GM12878 (cell line): Measurements from ENCODE around the gene SLC37A2. TPM values are rescaled to one million over a fixed set of nuclear protein-coding genes. Genes with fewer than 3 reads are reported as not detected.

Source experiments
- ATAC-seq: fragments of 200-7000 bp; cut with Tn5 transposase; 3 replicates; pipeline ENCODE4 v1.9.1; 2020; ENCODE audit warnings: mild to moderate bottlenecking, moderate library complexity
- BruUV-seq: library from RNA; stranded (reverse); fragments of 400-500 nt; replicated peaks from 2 replicates; lab custom pipeline; 2021; lab: Mats Ljungman, UMichigan
- CTCF ChIA-PET: fragments of 300-600 bp; sonication (Branson Sonifier 250); formaldehyde crosslinking; extraction: SDS; loops from one replicate; lab custom pipeline; 2021; ENCODE audit warnings: inconsistent platforms; lab: Yijun Ruan, JAX
- POLR2A ChIA-PET: fragments of 350-600 bp; formaldehyde crosslinking; extraction: SDS; loops from one replicate; lab custom pipeline; 2021; ENCODE audit warnings: inconsistent platforms; lab: Charles Lee
- RAD21 ChIA-PET: fragments of 300-600 bp; sonication (Branson Sonifier 250); formaldehyde crosslinking; loops from one replicate; lab custom pipeline; 2023; ENCODE audit warnings: antibody characterized with exemption; ENCODE audit not compliant: unreplicated experiment; lab: Charles Lee
- SMC1A ChIA-PET: fragments of 300-600 bp; sonication (Branson Sonifier 250); formaldehyde crosslinking; loops from one replicate; lab custom pipeline; 2023; ENCODE audit not compliant: unreplicated experiment, uncharacterized antibody; lab: Charles Lee
- DNase-seq: peaks from one replicate; pipeline ENCODE4 v3.0.0-alpha.2; 2011; ENCODE audit warnings: low read depth, low spot score
- FAIRE-seq: peaks from 3 replicates; lab custom pipeline; 2011; peaks lifted over from hg19 to GRCh38; lab: Jason Lieb, UNC
- H2AFZ ChIP-seq: 2 replicates; pipeline ENCODE4 v1.6.0; 2011; ENCODE audit warnings: low read depth, low read length, control low read depth; ENCODE audit not compliant: control insufficient read depth
- H3K27ac ChIP-seq: 2 replicates; pipeline ENCODE4 v1.5.1; 2011; ENCODE audit warnings: control low read depth; ENCODE audit not compliant: control insufficient read depth, insufficient read depth
- H3K27me3 ChIP-seq, 2 experiments: replicated peaks in 1 of 2; 2 replicates each; pipeline versions ENCODE4 v1.6.0 to v1.6.1; 2011; ENCODE audit warnings: low read length in 1 of 2; ENCODE audit not compliant: control insufficient read depth in 2 of 2, insufficient read depth in 2 of 2
- H3K36me3 ChIP-seq, 2 experiments: 2 replicates each; pipeline ENCODE4 v1.5.1; 2011; ENCODE audit warnings: low read length in 1 of 2; ENCODE audit not compliant: control insufficient read depth in 2 of 2, insufficient read depth in 2 of 2
- H3K4me1 ChIP-seq: 2 replicates; pipeline ENCODE4 v1.6.1; 2011; ENCODE audit warnings: mild to moderate bottlenecking, low read length, moderate library complexity, mixed read lengths; ENCODE audit not compliant: control insufficient read depth, insufficient read depth
- H3K4me2 ChIP-seq: 2 replicates; pipeline ENCODE4 v1.6.0; 2011; ENCODE audit warnings: control low read depth; ENCODE audit not compliant: control insufficient read depth, insufficient read depth
- H3K4me3 ChIP-seq: fragments of 200-600 bp; sonication (generic); 2 replicates; pipeline ENCODE4 v1.5.1; 2016
- H3K79me2 ChIP-seq: 2 replicates; pipeline ENCODE4 v1.6.0; 2011; ENCODE audit warnings: low read length; ENCODE audit not compliant: control insufficient read depth, insufficient read depth
- H3K9ac ChIP-seq: 2 replicates; pipeline ENCODE4 v1.8.0; 2011; ENCODE audit warnings: low read length, control low read depth, mixed read lengths; ENCODE audit not compliant: control insufficient read depth, insufficient read depth
- H3K9me3 ChIP-seq: replicated peaks from 3 replicates; pipeline ENCODE4 v1.5.1; 2011; ENCODE audit warnings: mild to moderate bottlenecking, low read length; ENCODE audit not compliant: control insufficient read depth, insufficient read depth
- H4K20me1 ChIP-seq: 2 replicates; pipeline ENCODE4 v1.6.0; 2011; ENCODE audit not compliant: control insufficient read depth, insufficient read depth
- IKZF2 ChIP-seq, 2 experiments: fragments of 450-650 bp; IDR thresholded peaks; 2 replicates each; pipeline ENCODE4 v1.6.1; 2017; ENCODE audit warnings: mild to moderate bottlenecking in 2 of 2, moderate library complexity in 2 of 2
- KAT2A ChIP-seq: conservative IDR thresholded peaks from 2 replicates; pipeline ENCODE4 v1.6.1; 2011; ENCODE audit warnings: low read depth, low read length; ENCODE audit not compliant: control insufficient read depth
- MTA3 ChIP-seq: IDR thresholded peaks from 2 replicates; pipeline ENCODE4 v1.6.1; 2012; ENCODE audit warnings: low read length, inconsistent platforms, borderline replicate concordance
- PAX5 ChIP-seq: IDR thresholded peaks from 2 replicates; pipeline ENCODE4 v1.6.1; 2011; ENCODE audit warnings: low read depth, low read length, borderline replicate concordance
- SKIL ChIP-seq: fragments of 450-650 bp; IDR thresholded peaks from 2 replicates; pipeline ENCODE4 v1.6.1; 2017; ENCODE audit warnings: mild to moderate bottlenecking, low read depth, inconsistent platforms; ENCODE audit not compliant: poor library complexity, severe bottlenecking
- TCF3 ChIP-seq: IDR thresholded peaks from 2 replicates; pipeline ENCODE4 v1.6.1; 2012; ENCODE audit warnings: low read depth, mild to moderate bottlenecking, low read length, borderline replicate concordance; ENCODE audit not compliant: insufficient read depth
- ZNF274 ChIP-seq: IDR thresholded peaks from one replicate; pipeline ENCODE4 v1.8.0; 2011; ENCODE audit not compliant: insufficient read length, insufficient read depth
- WGBS: methylation state at CpG from one replicate; pipeline ENCODE4 v1.1.6; 2016; ENCODE audit warnings: low lambda C conversion rate; ENCODE audit not compliant: insufficient replicate concordance, insufficient coverage; ENCODE audit errors: missing lambda C conversion rate; 5-methylcytosine and 5-hydroxymethylcytosine counted together
- in situ Hi-C: fragments of 300-500 bp; cut with MboI; formaldehyde crosslinking; loops from 9 replicates; pipeline ENCODE4 v1.14.3; 2018; ENCODE audit warnings: mixed read lengths
- intact Hi-C: fragments of 100-400 bp; cut with micrococcal nuclease; formaldehyde crosslinking; loops from one replicate; pipeline ENCODE4 v1.14.2; 2022; ENCODE audit not compliant: unreplicated experiment
- polyA plus RNA-seq, 11 experiments: library from polyadenylated mRNA; depleted of rRNA in 4 of 11; unstranded in 6 of 11; stranded (reverse) in 5 of 11; fragments of >200 nt; fragmentation: Nextera tagmentation in 4 of 11; fragmentation: Illumina TruSeq in 1 of 11; extraction: Ambion mirVana in 4 of 11; extraction: Trizol in 1 of 11; gene quantifications; 1 replicate in 1 of 11; 2 replicates in 10 of 11; pipeline versions ENCODE4 v1.2.1 to v1.2.3, GENCODE V29; 2011 to 2016; ENCODE audit warnings: inconsistent platforms in 2 of 11, missing spikeins in 2 of 11, low read depth in 1 of 11
- total RNA-seq, 4 experiments: library from RNA; depleted of rRNA in 3 of 4; stranded (reverse); fragments of >200 nt in 3 of 4; fragmentation: Illumina TruSeq in 1 of 4; extraction: Trizol in 1 of 4; gene quantifications; 2 replicates each; pipeline versions ENCODE4 v1.2.1 to v1.2.3, GENCODE V29; 2013 to 2021
- TF ChIP-seq, protein P1 (sequence below): fragments of 150-350 bp; IDR thresholded peaks from 2 replicates; pipeline ENCODE4 v1.6.1; 2016; ENCODE audit warnings: low read depth, low read length

Gene SLC37A2
- total and polyA plus RNA-seq, 10 of the 15 experiments (the other 5 are each of a cell fraction or from before 2014, with no cell fraction given), result 0.26 to 9.8 (median 2.0) TPM

DNA sequence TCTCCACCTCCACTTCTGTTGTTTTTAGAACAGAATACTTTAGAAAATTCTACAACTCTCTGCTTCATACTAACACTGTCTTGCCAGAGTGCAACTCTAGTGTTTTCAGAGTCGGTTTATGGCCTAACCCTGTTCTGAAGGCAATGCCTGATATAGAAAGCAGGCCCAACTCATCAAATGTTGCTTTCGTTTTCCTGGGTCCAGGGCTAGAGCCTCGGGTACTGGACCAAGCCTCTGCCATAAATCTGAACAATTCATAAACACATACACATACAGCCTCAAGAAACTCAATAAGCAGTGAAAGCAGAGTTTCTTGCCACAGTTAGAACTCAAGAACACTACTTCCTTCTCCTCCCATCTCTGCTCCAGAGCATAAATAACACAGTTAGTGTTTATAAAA lies 38.5 kb downstream of the SLC37A2 start:
- intact Hi-C loops, result no loop called here
- ChIA-PET SMC1A (interaction anchor here (1.4 kb wide), 1 partner anchor 10 kb away, joined by 4 read pairs; no protein-coding TSS in a partner anchor), RAD21 (interaction anchor here (1.1 kb wide), 1 partner anchor 10 kb away, joined by 3 read pairs; no protein-coding TSS in a partner anchor), POLR2A (no interaction called here), CTCF (no interaction called here)
- BruUV-seq, result no TSS peak
- Histone ChIP-seq H3K27ac (no peak overlapping the region), H3K9me3 (no peaks in the 10 kb centered on the region; the same call in 2 of the 3 replicates), H3K79me2 (no peaks in the 10 kb centered on the region; the same call in 1 of the 2 replicates), H3K4me2 (no peak overlapping the region), H3K4me3 (no peak overlapping the region), H3K36me3 (0 out of 4 replicates have a peak, but pooled peaks cover 0 to 8% of the 10 kb centered on the region in 2 experiments), H3K27me3 (no peaks in the 10 kb centered on the region), H4K20me1 (no peaks in the 10 kb centered on the region), H3K4me1 (0 out of 2 replicates have a peak, but pooled peaks cover 3% of the 10 kb centered on the region), H3K9ac (no peak overlapping the region), H2AFZ (no peak overlapping the region)
- 82% methylated on average over 3 of the region's 3 CpGs for WGBS
- DNase-seq, result no peak
- ATAC-seq, result no peak
- TF ChIP-seq SKIL, result no peak
- TF ChIP-seq, protein P1, sequence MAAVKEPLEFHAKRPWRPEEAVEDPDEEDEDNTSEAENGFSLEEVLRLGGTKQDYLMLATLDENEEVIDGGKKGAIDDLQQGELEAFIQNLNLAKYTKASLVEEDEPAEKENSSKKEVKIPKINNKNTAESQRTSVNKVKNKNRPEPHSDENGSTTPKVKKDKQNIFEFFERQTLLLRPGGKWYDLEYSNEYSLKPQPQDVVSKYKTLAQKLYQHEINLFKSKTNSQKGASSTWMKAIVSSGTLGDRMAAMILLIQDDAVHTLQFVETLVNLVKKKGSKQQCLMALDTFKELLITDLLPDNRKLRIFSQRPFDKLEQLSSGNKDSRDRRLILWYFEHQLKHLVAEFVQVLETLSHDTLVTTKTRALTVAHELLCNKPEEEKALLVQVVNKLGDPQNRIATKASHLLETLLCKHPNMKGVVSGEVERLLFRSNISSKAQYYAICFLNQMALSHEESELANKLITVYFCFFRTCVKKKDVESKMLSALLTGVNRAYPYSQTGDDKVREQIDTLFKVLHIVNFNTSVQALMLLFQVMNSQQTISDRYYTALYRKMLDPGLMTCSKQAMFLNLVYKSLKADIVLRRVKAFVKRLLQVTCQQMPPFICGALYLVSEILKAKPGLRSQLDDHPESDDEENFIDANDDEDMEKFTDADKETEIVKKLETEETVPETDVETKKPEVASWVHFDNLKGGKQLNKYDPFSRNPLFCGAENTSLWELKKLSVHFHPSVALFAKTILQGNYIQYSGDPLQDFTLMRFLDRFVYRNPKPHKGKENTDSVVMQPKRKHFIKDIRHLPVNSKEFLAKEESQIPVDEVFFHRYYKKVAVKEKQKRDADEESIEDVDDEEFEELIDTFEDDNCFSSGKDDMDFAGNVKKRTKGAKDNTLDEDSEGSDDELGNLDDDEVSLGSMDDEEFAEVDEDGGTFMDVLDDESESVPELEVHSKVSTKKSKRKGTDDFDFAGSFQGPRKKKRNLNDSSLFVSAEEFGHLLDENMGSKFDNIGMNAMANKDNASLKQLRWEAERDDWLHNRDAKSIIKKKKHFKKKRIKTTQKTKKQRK, result no peak
- no peak for TF ChIP-seq MTA3
- TF ChIP-seq ZNF274, result no peak
- TF ChIP-seq PAX5, result no peak
- TF ChIP-seq TCF3, result no peak
- TF ChIP-seq IKZF2 (IDR thresholded peaks at IDR 0.05), result no peak
- no peak for TF ChIP-seq KAT2A
- no peak for FAIRE-seq
- in situ Hi-C loops, result no loop called here
